DOHH2 (cell line): ENCODE measurements around the gene ASCL1.
A peak's percentile ranks its signal among the peaks of the same experiment; 100 is the strongest.

Experiments
- H3F3A ChIP-seq: fragments of 200-600 bp; sonication (generic), shearing (Covaris generic); 2 replicates; pipeline ENCODE4 v1.6.0; 2016; ENCODE audit warnings: antibody characterized with exemption, mild to moderate bottlenecking; ENCODE audit not compliant: control insufficient read depth, insufficient read depth
- H3K27ac ChIP-seq: fragments of 200-600 bp; sonication (generic); 2 replicates; pipeline ENCODE4 v1.5.1; 2014; ENCODE audit warnings: low read depth, mild to moderate bottlenecking, low read length, moderate library complexity
- H3K27me3 ChIP-seq: fragments of 200-600 bp; sonication (generic); 2 replicates; pipeline ENCODE4 v1.6.1; 2014; ENCODE audit warnings: mild to moderate bottlenecking, low read length, mixed read lengths; ENCODE audit not compliant: control insufficient read depth
- H3K36me3 ChIP-seq: fragments of 200-600 bp; sonication (generic); 2 replicates; pipeline ENCODE4 v1.6.1; 2014; ENCODE audit warnings: mild to moderate bottlenecking, low read length, moderate library complexity, mixed read lengths; ENCODE audit not compliant: control insufficient read depth
- H3K4me1 ChIP-seq: fragments of 200-600 bp; sonication (generic); 2 replicates; pipeline ENCODE4 v1.6.1; 2014; ENCODE audit warnings: mild to moderate bottlenecking, low read length, mixed read lengths; ENCODE audit not compliant: control insufficient read depth
- H3K4me2 ChIP-seq: fragments of 200-600 bp; sonication (generic); 2 replicates; pipeline ENCODE4 v1.6.0; 2014; ENCODE audit warnings: mild to moderate bottlenecking, low read length, moderate library complexity
- H3K4me3 ChIP-seq: fragments of 200-600 bp; sonication (generic); 2 replicates; pipeline ENCODE4 v1.5.1; 2014; ENCODE audit warnings: mild to moderate bottlenecking, low read length, mixed read lengths
- H3K79me2 ChIP-seq: fragments of 200-600 bp; sonication (generic); 2 replicates; pipeline ENCODE4 v1.6.1; 2014; ENCODE audit warnings: mild to moderate bottlenecking, low read length, mixed read lengths; ENCODE audit not compliant: control insufficient read depth
- H3K9me2 ChIP-seq: fragments of 200-600 bp; sonication (generic); replicated peaks from 2 replicates; pipeline ENCODE4 v1.6.1; 2014; ENCODE audit warnings: mild to moderate bottlenecking, low read length, mixed read lengths; ENCODE audit not compliant: control insufficient read depth
- H3K9me3 ChIP-seq: fragments of 200-600 bp; sonication (generic); 2 replicates; pipeline ENCODE4 v1.6.1; 2014; ENCODE audit warnings: antibody characterized with exemption, low read length, mixed read lengths; ENCODE audit not compliant: control insufficient read depth, insufficient read depth
- H4K20me1 ChIP-seq: fragments of 200-600 bp; sonication (generic); 2 replicates; pipeline ENCODE4 v1.6.0; 2014; ENCODE audit warnings: low read depth, mild to moderate bottlenecking, antibody characterized with exemption, low read length, moderate library complexity; ENCODE audit not compliant: control insufficient read depth, insufficient read depth
- EZH2phosphoT487 ChIP-seq: fragments of 200-600 bp; sonication (generic); IDR thresholded peaks from 2 replicates; pipeline ENCODE4 v1.6.1; 2017; ENCODE audit warnings: borderline replicate concordance, mild to moderate bottlenecking, antibody characterized with exemption, low read length, moderate library complexity, mixed read lengths
- TF ChIP-seq, protein P1 (sequence below): fragments of 200-600 bp; sonication (generic); IDR thresholded peaks from one replicate; pipeline ENCODE4 v1.5.1; 2014; ENCODE audit warnings: antibody characterized with exemption, mild to moderate bottlenecking, low read depth, low read length; ENCODE audit not compliant: poor library complexity, severe bottlenecking

The ASCL1 gene

DNA sequence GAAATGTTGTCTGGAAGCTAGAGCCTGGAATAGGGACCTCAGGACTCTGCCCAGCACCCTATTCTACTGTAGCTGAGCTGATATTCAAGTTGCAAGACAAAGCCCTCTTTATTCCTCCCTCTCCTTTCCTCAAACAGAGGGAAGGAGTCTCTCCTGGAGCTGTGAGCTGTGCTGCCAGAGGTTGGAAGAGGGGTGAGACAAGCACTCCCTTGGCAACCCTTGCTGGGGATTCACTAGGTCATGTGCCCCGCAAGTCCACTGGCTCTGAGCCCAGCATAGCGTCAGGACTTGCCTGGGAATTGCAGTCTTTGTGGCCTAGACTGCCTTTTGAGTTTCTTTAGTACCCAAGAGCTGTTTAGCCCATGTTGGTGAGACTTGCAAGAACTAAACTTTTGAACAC, 11.4 kb upstream of the ASCL1 start:
- Histone ChIP-seq H3K27me3 (peaks cover 7% of the 10 kb centered on the region; the same call in 1 of the 2 replicates), H3K4me1 (no peaks in the 10 kb centered on the region), H4K20me1 (no peaks in the 10 kb centered on the region), H3K4me3 (no peak overlapping the region), H3K36me3 (no peaks in the 10 kb centered on the region), H3K79me2 (no peaks in the 10 kb centered on the region), H3K27ac (no peak overlapping the region), H3K9me3 (no peaks in the 10 kb centered on the region), H3K4me2 (no peak overlapping the region), H3K9me2 (no peaks in the 10 kb centered on the region), H3F3A (no peaks in the 10 kb centered on the region)
- TF ChIP-seq, protein P1, sequence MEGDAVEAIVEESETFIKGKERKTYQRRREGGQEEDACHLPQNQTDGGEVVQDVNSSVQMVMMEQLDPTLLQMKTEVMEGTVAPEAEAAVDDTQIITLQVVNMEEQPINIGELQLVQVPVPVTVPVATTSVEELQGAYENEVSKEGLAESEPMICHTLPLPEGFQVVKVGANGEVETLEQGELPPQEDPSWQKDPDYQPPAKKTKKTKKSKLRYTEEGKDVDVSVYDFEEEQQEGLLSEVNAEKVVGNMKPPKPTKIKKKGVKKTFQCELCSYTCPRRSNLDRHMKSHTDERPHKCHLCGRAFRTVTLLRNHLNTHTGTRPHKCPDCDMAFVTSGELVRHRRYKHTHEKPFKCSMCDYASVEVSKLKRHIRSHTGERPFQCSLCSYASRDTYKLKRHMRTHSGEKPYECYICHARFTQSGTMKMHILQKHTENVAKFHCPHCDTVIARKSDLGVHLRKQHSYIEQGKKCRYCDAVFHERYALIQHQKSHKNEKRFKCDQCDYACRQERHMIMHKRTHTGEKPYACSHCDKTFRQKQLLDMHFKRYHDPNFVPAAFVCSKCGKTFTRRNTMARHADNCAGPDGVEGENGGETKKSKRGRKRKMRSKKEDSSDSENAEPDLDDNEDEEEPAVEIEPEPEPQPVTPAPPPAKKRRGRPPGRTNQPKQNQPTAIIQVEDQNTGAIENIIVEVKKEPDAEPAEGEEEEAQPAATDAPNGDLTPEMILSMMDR = no peak
- TF ChIP-seq EZH2phosphoT487 = no peak

DNA sequence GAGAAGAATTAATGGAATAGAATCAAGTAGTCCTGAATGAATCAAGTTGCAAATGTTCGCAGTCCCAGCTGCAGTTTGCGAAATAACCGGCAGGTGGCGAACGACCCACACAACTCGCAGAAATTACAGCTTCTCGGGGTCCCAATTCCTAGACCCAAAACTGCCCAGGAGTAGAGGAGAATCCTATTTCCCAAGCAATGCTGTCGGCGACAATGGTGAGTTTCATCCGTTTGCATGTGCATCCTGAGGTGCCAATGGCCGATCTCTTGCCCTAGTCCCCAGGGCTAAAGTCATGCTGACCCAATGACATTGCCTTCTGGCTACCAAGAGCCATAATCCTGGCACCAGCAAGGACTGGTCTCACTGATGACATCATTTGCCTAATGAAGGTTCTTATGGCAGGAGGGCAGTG, 8.5 kb upstream of the ASCL1 start:
- no peaks in the 10 kb centered on the region for H3K36me3 ChIP-seq
- no peak overlapping the region for H3K27ac ChIP-seq
- no peak overlapping the region for H3K4me2 ChIP-seq
- TF ChIP-seq, protein P1 = peak; percentile 95
- no peak for TF ChIP-seq EZH2phosphoT487
- no peaks in the 10 kb centered on the region for H4K20me1 ChIP-seq
- no peaks in the 10 kb centered on the region for H3F3A ChIP-seq
- H3K9me3 ChIP-seq = no peaks in the 10 kb centered on the region
- no peaks in the 10 kb centered on the region for H3K9me2 ChIP-seq
- H3K4me3 ChIP-seq = no peak overlapping the region
- no peaks in the 10 kb centered on the region for H3K4me1 ChIP-seq
- no peaks in the 10 kb centered on the region for H3K79me2 ChIP-seq
- peaks cover 9% of the 10 kb centered on the region; the same call in 1 of the 2 replicates for H3K27me3 ChIP-seq

DNA sequence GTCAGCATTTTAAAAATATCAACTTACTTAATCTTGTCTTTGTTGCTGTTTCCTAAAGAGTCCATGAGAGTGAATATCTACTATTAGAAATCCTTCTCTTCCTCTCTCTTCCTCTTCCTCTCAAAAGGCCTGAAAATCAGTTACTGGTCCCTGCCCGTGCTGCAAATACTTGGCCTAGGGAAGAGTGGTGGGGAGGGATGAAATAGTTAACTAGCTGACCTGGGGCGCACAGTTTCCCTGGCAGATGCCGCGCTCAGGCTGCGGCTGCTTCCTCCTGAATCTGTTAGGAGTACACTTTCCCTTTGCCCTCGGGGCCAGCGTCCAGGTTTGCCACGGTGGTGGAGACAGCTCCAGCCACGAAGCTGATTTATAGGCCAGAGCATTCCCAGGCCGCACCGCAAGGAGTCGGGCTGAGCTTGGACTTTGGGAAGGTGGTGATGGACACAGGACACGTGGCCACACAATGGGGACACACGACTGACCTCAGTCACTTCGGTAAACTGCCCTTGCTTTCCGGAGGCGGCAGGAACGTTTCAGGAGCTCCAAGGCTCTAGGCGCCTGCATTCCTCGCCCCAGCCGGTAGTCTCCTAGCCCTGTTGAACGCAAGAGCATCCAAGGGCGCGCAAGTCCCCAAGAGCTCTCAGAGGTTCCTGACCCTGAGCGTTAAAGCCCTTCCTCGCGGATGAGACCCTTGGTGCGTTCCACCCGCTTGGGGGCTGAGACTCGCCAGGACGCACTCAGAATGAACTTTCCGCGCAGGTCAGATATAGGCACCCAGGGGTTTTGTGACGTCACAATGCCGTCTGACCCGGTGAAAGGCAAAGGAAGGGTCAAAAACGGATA, 7.1 kb upstream of the ASCL1 start:
- no peak overlapping the region for H3K4me2 ChIP-seq
- no peaks in the 10 kb centered on the region for H3K9me3 ChIP-seq
- H4K20me1 ChIP-seq = no peaks in the 10 kb centered on the region
- no peaks in the 10 kb centered on the region for H3K9me2 ChIP-seq
- H3K36me3 ChIP-seq = no peaks in the 10 kb centered on the region
- no peaks in the 10 kb centered on the region for H3K79me2 ChIP-seq
- H3K4me1 ChIP-seq = no peaks in the 10 kb centered on the region
- no peak overlapping the region for H3K4me3 ChIP-seq
- no peak for TF ChIP-seq EZH2phosphoT487
- TF ChIP-seq, protein P1 = no peak
- no peaks in the 10 kb centered on the region for H3F3A ChIP-seq
- H3K27ac ChIP-seq = no peak overlapping the region
- H3K27me3 ChIP-seq = peaks cover 11% of the 10 kb centered on the region; the same call in 1 of the 2 replicates
